K562 (cell line): Measurements from ENCODE around the gene EPHA2. TPM values are rescaled to one million over a fixed set of nuclear protein-coding genes. Genes with fewer than 3 reads are reported as not detected.

Experiments
- ARID4B ChIP-seq: sonication (generic); formaldehyde crosslinking; IDR thresholded peaks from 2 replicates; pipeline ENCODE4 v1.8.0; 2022; ENCODE audit warnings: mild to moderate bottlenecking, missing genetic modification reagents
- CBFA2T2 ChIP-seq: fragments of 450-650 bp; conservative IDR thresholded peaks from 2 replicates; pipeline ENCODE4 v1.6.1; 2017; ENCODE audit warnings: mild to moderate bottlenecking
- CTCF ChIP-seq, 3 experiments: IDR thresholded peaks in 2 of 3; conservative IDR thresholded peaks in 1 of 3; 2 replicates each; pipeline ENCODE4 v1.5.1; 2011 to 2012; ENCODE audit warnings: low read length in 3 of 3, mild to moderate bottlenecking in 3 of 3, control low read depth in 2 of 3, improper control_type of control experiment in 1 of 3, inconsistent platforms in 1 of 3, low read depth in 1 of 3, mixed read lengths in 1 of 3, moderate library complexity in 1 of 3; ENCODE audit not compliant: insufficient read depth in 2 of 3
- CXXC5 ChIP-seq: fragments of 250-450 bp; sonication (Bioruptor Pico); IDR thresholded peaks from 2 replicates; pipeline ENCODE4 v1.8.0; 2022; ENCODE audit warnings: inconsistent platforms, mild to moderate bottlenecking, moderate library complexity
- DMBX1 ChIP-seq: fragments of 250-450 bp; sonication (Bioruptor Pico); IDR thresholded peaks from 2 replicates; pipeline ENCODE4 v1.8.0; 2022; ENCODE audit warnings: inconsistent platforms, mild to moderate bottlenecking, moderate library complexity, borderline replicate concordance
- FOXJ3 ChIP-seq: sonication (generic); formaldehyde crosslinking; IDR thresholded peaks from 2 replicates; pipeline ENCODE4 v1.4.0; 2020; ENCODE audit warnings: mild to moderate bottlenecking, missing genetic modification reagents
- HDGF ChIP-seq: fragments of 450-650 bp; IDR thresholded peaks from 2 replicates; pipeline ENCODE4 v1.6.1; 2016
- HMG20B ChIP-seq: fragments of 250-450 bp; sonication (Bioruptor Pico); IDR thresholded peaks from 2 replicates; pipeline ENCODE4 v1.5.0; 2021; ENCODE audit warnings: mild to moderate bottlenecking
- KAT2B ChIP-seq: IDR thresholded peaks from one replicate; pipeline ENCODE4 v1.6.1; 2012; ENCODE audit warnings: low read depth, mild to moderate bottlenecking, control low read depth, inconsistent platforms, low read length, moderate library complexity
- L3MBTL2 ChIP-seq: fragments of 450-650 bp; IDR thresholded peaks from 2 replicates; pipeline ENCODE4 v1.6.1; 2016; ENCODE audit warnings: mild to moderate bottlenecking, moderate library complexity
- MAFF ChIP-seq: IDR thresholded peaks from 2 replicates; pipeline ENCODE4 v1.6.1; 2012; ENCODE audit warnings: low read length, improper control_type of control experiment
- NCOR1 ChIP-seq: fragments of 450-650 bp; IDR thresholded peaks from 2 replicates; pipeline ENCODE4 v1.6.1; 2016; ENCODE audit warnings: mild to moderate bottlenecking, moderate library complexity
- RNF2 ChIP-seq: sonication (generic); IDR thresholded peaks from 2 replicates; pipeline ENCODE4 v1.6.1; 2016
- TFE3 ChIP-seq: fragments of 450-650 bp; formaldehyde crosslinking; IDR thresholded peaks from 2 replicates; pipeline ENCODE4 v1.4.0; 2020; ENCODE audit warnings: mild to moderate bottlenecking, mixed read lengths
- ZBED1 ChIP-seq: IDR thresholded peaks from 2 replicates; pipeline ENCODE4 v1.6.1; 2014
- ZNF124 ChIP-seq: sonication (generic); formaldehyde crosslinking; IDR thresholded peaks from 2 replicates; pipeline ENCODE4 v1.8.1; 2022; ENCODE audit warnings: missing genetic modification reagents
- ZNF133 ChIP-seq: fragments of 250-450 bp; sonication (Bioruptor Pico); IDR thresholded peaks from 2 replicates; pipeline ENCODE4 v1.4.0; 2020; ENCODE audit warnings: mild to moderate bottlenecking
- ZNF76 ChIP-seq: fragments of 250-450 bp; sonication (Bioruptor Pico); IDR thresholded peaks from 2 replicates; pipeline ENCODE4 v1.4.0; 2020; ENCODE audit warnings: mild to moderate bottlenecking, moderate library complexity, borderline replicate concordance
- ZNF766 ChIP-seq: fragments of 200-800 bp; sonication (Bioruptor generic); conservative IDR thresholded peaks from 2 replicates; pipeline ENCODE4 v1.6.1; 2016; ENCODE audit warnings: missing genetic modification characterization, missing compliant biosample characterization
- polyA plus RNA-seq, 8 experiments: library from polyadenylated mRNA; depleted of rRNA in 4 of 8; stranded (reverse) in 5 of 8; unstranded in 3 of 8; fragments of >200 nt; fragmentation: Nextera tagmentation in 2 of 8; fragmentation: Illumina TruSeq in 1 of 8; extraction: Ambion mirVana in 2 of 8; extraction: Trizol in 1 of 8; gene quantifications; 2 replicates each; pipeline versions ENCODE4 v1.2.1 to v1.2.3, GENCODE V29; 2011 to 2014; ENCODE audit warnings: inconsistent platforms in 1 of 8, missing spikeins in 1 of 8
- total RNA-seq, 7 experiments: library from RNA; depleted of rRNA in 6 of 7; stranded (reverse); fragments of >200 nt in 6 of 7; fragmentation: Illumina TruSeq in 2 of 7; extraction: Trizol in 2 of 7; gene quantifications; 2 replicates each; pipeline versions ENCODE4 v1.2.1 to v1.2.3, GENCODE V29; 2011 to 2021; ENCODE audit warnings: low replicate concordance in 1 of 7

Gene EPHA2
- total and polyA plus RNA-seq, 9 of the 15 experiments (the other 6 are each of a cell fraction or from before 2014, with no cell fraction given), result 0.04 to 0.40 (median 0.07) TPM; not detected in 4

- TF ChIP-seq ARID4B (CRISPR knock-in tag) (no peak; the same call in 1 of the 2 replicates), L3MBTL2 (peak; percentile 19; the same call in 1 of the 2 replicates), FOXJ3 (CRISPR knock-in tag) (no peak), CBFA2T2 (peak; percentile 84), KAT2B (no peak), ZNF133 (CRISPR knock-in tag) (no peak), RNF2 (peak; percentile 80; the same call in 1 of the 2 replicates), HDGF (no peak), TFE3 (CRISPR knock-in tag) (no peak), CTCF (IDR thresholded peaks at IDR 0.05 in 2 of 3, conservative IDR thresholded peaks at IDR 0.05 in 1 of 3; ENCODE audit: insufficient read depth in 2 of 3, low read depth in 1 of 3, low read length in 3 of 3) (no peak), HMG20B (CRISPR knock-in tag) (no peak), MAFF (no peak), ZBED1 (peak; percentile 51; the same call in 1 of the 2 replicates), ZNF766 (CRISPR knock-in tag) (no peak), CXXC5 (CRISPR knock-in tag) (0 out of 2 replicates have a peak, but pooled peaks have one; percentile 20), ZNF124 (CRISPR knock-in tag) (no peak), NCOR1 (peak; percentile 93), ZNF76 (no peak), DMBX1 (CRISPR knock-in tag) (no peak)
These were observed 9.4 kb downstream of the EPHA2 start (continued) for GRCh38 chr1:16146279-16147155.
